Spleen (tissue), 11 donors: ENCODE data around the gene REC114. TPM values are rescaled to one million over a fixed set of nuclear protein-coding genes. Genes with fewer than 3 reads are reported as not detected.

ENCODE experiments used
- DNase-seq: peaks from one replicate; pipeline ENCODE4 v3.0.0-alpha.2; 2020
- H3K27ac ChIP-seq, 8 donors: fragments of 200-600 bp; sonication (generic) in 7 of 8; 1 replicate in 4 of 8; 2 replicates in 4 of 8; pipeline versions ENCODE4 v1.5.0 to v1.8.0; 2016 to 2021; ENCODE audit warnings: inconsistent platforms in 4 of 8, mild to moderate bottlenecking in 4 of 8, moderate library complexity in 1 of 8
- H3K27me3 ChIP-seq, 7 donors: fragments of 200-600 bp; sonication (generic) in 6 of 7; replicated peaks in 1 of 7; 1 replicate in 4 of 7; 2 replicates in 3 of 7; pipeline versions ENCODE4 v1.5.0 to v1.8.0; 2016 to 2021; ENCODE audit warnings: inconsistent platforms in 3 of 7, mild to moderate bottlenecking in 1 of 7
- H3K36me3 ChIP-seq, 6 donors: fragments of 200-600 bp; sonication (generic) in 5 of 6; 1 replicate in 4 of 6; 2 replicates in 2 of 6; pipeline versions ENCODE4 v1.5.0 to v1.8.0; 2016 to 2021; ENCODE audit warnings: inconsistent platforms in 2 of 6
- H3K4me1 ChIP-seq, 6 donors: fragments of 200-600 bp; sonication (generic) in 5 of 6; 1 replicate in 3 of 6; 2 replicates in 3 of 6; pipeline versions ENCODE4 v1.5.0 to v1.8.0; 2016 to 2021; ENCODE audit warnings: inconsistent platforms in 3 of 6
- H3K4me3 ChIP-seq, 8 donors: fragments of 200-600 bp; sonication (generic) in 7 of 8; 1 replicate in 4 of 8; 2 replicates in 4 of 8; pipeline versions ENCODE4 v1.5.0 to v1.8.0; 2016 to 2021; ENCODE audit warnings: inconsistent platforms in 4 of 8, mild to moderate bottlenecking in 4 of 8, moderate library complexity in 2 of 8
- H3K9me3 ChIP-seq, 8 donors: fragments of 200-600 bp; sonication (generic) in 7 of 8; 1 replicate in 4 of 8; 2 replicates in 4 of 8; pipeline versions ENCODE4 v1.5.0 to v1.8.0; 2016 to 2021; ENCODE audit warnings: inconsistent platforms in 4 of 8
- POLR2A ChIP-seq, 3 donors: fragments of 450-650 bp; IDR thresholded peaks; one replicate each; pipeline ENCODE4 v1.5.1; 2017; ENCODE audit warnings: antibody characterized with exemption in 3 of 3, mild to moderate bottlenecking in 1 of 3
- POLR2AphosphoS5 ChIP-seq, 3 donors: sonication (generic); formaldehyde crosslinking; IDR thresholded peaks; one replicate each; pipeline ENCODE4 v1.5.1; 2017; ENCODE audit warnings: antibody characterized with exemption in 3 of 3
- WGBS, 5 donors: extraction: QIAGEN DNeasy Blood & Tissue Kit in 3 of 5; methylation state at CpG; one replicate each; pipeline versions ENCODE4 v1.1.5 to v1.1.7; 2013 to 2018; 5-methylcytosine and 5-hydroxymethylcytosine counted together
- intact Hi-C: fragments of 100-400 bp; cut with DNase I; formaldehyde crosslinking; loops from one replicate; pipeline ENCODE4 v1.15.0; 2023; ENCODE audit warnings: low total_unique reads
- polyA plus RNA-seq, 3 donors: library from polyadenylated mRNA; stranded (reverse); fragments of 200-250 nt; gene quantifications; one replicate each; pipeline ENCODE4 v1.2.1, GENCODE V29; 2013
- total RNA-seq, 7 donors: library from RNA; depleted of rRNA in 3 of 7; stranded (reverse); fragments of >200 nt in 3 of 7; fragmentation: NEBNext Ultra II Directional in 4 of 7; extraction: Animal tissue kit (Norgen Biotek cat#: 25700) in 4 of 7; gene quantifications; one replicate each; pipeline versions ENCODE4 v1.1.0 to v1.2.1, GENCODE V29; 2016 to 2021
- TF ChIP-seq, protein P1 (sequence below), 11 experiments: fragments of 200-600 bp in 7 of 11; fragments of 450-650 bp in 4 of 11; sonication (generic) in 4 of 11; IDR thresholded peaks in 8 of 11; conservative IDR thresholded peaks in 3 of 11; 1 replicate in 7 of 11; 2 replicates in 4 of 11; pipeline versions ENCODE4 v1.4.0 to v1.8.0; 2016 to 2021; ENCODE audit warnings: antibody characterized with exemption in 11 of 11, inconsistent platforms in 4 of 11, mild to moderate bottlenecking in 1 of 11
- donor health status: healthy with polysubstance abuse.
- donor health status: DM: no; HTN: no; CAD: no; lungs with moderate emphysema.
- donor health status: DM: no; HTN: no; CAD: no.
- donor health status: Bipolar disorder and iron deficiency.
- donor health status: healthy.
- donor health status: DM: no; HTN: no; CAD: no.
- donor health status: DM: yes; HTN: yes; CAD: no.

Gene REC114
- total and polyA plus RNA-seq, 10 donors: not detected

DNA sequence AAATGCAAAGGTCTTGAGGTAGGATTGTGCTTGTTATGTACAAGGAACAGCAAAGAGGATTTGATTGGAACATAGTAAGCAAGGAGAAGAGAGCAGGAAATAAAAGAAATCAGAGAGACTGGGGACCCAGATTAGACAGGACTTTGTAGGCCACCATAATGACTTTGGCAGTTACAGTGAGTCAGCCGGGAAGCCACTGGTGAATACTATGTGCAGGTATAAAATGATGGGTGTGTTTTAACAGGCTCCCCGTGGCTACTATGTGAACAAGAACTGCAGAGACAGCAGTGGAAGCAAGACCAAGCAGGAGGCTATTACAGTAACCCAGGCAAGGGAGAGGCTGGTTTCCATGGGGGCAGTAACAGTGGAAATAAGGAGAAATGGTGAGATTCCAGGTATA lies 135.1 kb downstream of the REC114 start:
- no peak overlapping the region for H3K27ac ChIP-seq
- intact Hi-C loops: no loop called here
- 89 to 95% (median 92%) methylated on average over 2 of the region's 2 CpGs for WGBS, 5 donors
- H3K36me3 ChIP-seq: peaks cover 0 to 97% (median 42%) of the 10 kb centered on the region in 6 donors
- TF ChIP-seq, protein P1, sequence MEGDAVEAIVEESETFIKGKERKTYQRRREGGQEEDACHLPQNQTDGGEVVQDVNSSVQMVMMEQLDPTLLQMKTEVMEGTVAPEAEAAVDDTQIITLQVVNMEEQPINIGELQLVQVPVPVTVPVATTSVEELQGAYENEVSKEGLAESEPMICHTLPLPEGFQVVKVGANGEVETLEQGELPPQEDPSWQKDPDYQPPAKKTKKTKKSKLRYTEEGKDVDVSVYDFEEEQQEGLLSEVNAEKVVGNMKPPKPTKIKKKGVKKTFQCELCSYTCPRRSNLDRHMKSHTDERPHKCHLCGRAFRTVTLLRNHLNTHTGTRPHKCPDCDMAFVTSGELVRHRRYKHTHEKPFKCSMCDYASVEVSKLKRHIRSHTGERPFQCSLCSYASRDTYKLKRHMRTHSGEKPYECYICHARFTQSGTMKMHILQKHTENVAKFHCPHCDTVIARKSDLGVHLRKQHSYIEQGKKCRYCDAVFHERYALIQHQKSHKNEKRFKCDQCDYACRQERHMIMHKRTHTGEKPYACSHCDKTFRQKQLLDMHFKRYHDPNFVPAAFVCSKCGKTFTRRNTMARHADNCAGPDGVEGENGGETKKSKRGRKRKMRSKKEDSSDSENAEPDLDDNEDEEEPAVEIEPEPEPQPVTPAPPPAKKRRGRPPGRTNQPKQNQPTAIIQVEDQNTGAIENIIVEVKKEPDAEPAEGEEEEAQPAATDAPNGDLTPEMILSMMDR (IDR thresholded peaks at IDR 0.05 in 8 of 11, conservative IDR thresholded peaks at IDR 0.05 in 3 of 11): no peak
- TF ChIP-seq POLR2A (IDR thresholded peaks at IDR 0.05) (no peak), POLR2AphosphoS5 (IDR thresholded peaks at IDR 0.05) (no peak)
- no peaks in the 10 kb centered on the region for H3K27me3 ChIP-seq
- H3K4me1 ChIP-seq: peaks cover 0 to 12% (median 3%) of the 10 kb centered on the region in 6 donors
- H3K4me3 ChIP-seq: no peak overlapping the region
- DNase-seq: no peak
- no peaks in the 10 kb centered on the region for H3K9me3 ChIP-seq

DNA sequence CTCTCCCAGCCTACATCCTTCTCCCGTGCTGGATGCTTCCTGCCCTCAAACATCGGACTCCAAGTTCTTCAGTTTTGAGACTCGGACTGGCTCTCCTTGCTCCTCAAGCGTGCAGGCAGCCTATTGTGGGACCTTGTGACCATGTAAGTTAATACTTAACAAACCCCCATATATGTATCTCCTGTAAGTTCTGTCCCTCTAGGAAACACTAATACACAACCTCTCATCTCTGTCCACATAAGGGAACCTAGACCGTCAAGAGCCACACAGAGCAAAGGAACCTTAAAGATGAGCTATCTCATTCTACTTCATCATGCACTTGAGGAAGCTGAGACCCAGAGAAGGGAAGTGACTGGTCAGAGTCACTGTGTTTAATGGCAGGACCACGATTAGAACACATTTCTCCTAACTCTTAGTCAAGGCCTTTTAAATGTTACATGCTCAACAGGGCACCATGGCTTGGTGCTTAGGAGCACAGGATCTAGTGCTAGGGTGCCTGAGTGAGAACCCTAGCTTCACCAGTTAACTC lies 140.0 kb downstream of the REC114 start:
- DNase-seq: no peak
- Histone ChIP-seq H3K27me3 (no peaks in the 10 kb centered on the region), H3K9me3 (no peaks in the 10 kb centered on the region), H3K27ac (peak overlapping the region in 2 of 8 donors; percentile 1 to 2), H3K4me1 (peaks cover 0 to 27% (median 4%) of the 10 kb centered on the region in 6 donors), H3K4me3 (no peak overlapping the region), H3K36me3 (peaks cover 0 to 98% (median 59%) of the 10 kb centered on the region in 6 donors)
- TF ChIP-seq, protein P1 (IDR thresholded peaks at IDR 0.05 in 8 of 11, conservative IDR thresholded peaks at IDR 0.05 in 3 of 11): no peak
- no peak for TF ChIP-seq POLR2AphosphoS5 (IDR thresholded peaks at IDR 0.05)
- no peak for TF ChIP-seq POLR2A (IDR thresholded peaks at IDR 0.05)
- intact Hi-C loops: no loop called here
- 71 to 90% (median 85%) methylated on average over 6 of the region's 6 CpGs for WGBS, 5 donors

DNA sequence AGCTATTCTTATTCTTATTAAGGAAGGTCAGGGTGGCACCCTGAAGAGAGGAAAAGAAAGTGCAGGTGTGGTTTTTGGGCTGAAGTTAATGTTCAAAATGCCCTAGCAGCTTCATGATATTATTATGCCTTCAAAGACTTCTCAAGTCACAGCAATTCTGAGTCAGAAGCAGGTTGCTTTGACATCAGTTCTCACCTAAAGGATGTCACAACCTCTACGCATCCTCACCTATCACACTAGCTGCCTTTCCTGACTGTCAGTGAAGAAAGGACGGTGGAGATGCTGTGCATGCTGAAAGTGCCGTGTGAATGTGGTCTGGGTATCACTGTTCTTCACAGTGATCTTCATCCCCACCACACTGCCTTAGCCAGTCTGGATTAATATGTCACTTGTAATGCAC lies 140.6 kb downstream of the REC114 start:
- peak overlapping the region in 1 of 8 donors; percentile 2 for H3K27ac ChIP-seq
- peaks cover 0 to 27% (median 4%) of the 10 kb centered on the region in 6 donors for H3K4me1 ChIP-seq
- no peak for TF ChIP-seq POLR2A (IDR thresholded peaks at IDR 0.05)
- TF ChIP-seq, protein P1 (IDR thresholded peaks at IDR 0.05 in 8 of 11, conservative IDR thresholded peaks at IDR 0.05 in 3 of 11): no peak
- peak in 1 of 3 donors; percentile 4 for TF ChIP-seq POLR2AphosphoS5 (IDR thresholded peaks at IDR 0.05)
- peaks cover 0 to 98% (median 61%) of the 10 kb centered on the region in 6 donors for H3K36me3 ChIP-seq
- H3K9me3 ChIP-seq: no peaks in the 10 kb centered on the region
- no peak overlapping the region for H3K4me3 ChIP-seq
- WGBS, 5 donors: 85 to 89% (median 88%) methylated on average over 3 of the region's 3 CpGs
- DNase-seq: no peak
- intact Hi-C loops: no loop called here
- H3K27me3 ChIP-seq: no peaks in the 10 kb centered on the region

DNA sequence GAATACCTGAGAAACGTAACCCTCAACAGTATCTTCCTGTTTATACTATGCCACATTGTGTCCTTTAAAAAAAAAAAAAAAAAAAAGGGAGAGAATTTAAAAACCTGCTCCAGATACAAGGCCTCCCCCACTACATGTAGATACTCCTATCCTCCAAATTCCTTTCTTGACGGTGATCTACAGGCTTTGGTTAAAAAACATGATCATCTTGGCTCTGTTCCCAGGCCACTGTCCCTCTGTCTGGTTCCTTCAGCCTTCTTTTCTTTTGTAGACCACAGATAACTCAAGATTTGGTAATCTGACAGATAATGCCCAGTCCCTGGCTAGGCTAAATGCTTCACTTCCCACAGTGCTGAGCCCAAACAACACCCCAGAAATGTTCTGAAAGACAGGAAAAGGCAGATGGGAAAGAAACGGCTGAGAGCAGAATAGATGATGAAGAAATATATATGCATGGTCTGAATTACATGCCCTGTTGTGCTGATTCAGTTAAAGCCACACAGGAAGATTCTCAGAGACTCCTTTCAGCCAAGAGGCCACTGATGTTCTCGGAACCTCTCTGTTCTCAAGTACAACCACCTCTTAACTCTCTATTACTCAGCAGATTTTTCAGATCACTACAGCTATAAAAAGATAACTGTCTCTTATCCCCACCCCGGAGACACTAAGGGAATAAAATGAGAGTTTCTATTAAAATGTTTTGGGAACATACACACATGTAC lies 141.9 kb downstream of the REC114 start:
- no peak for DNase-seq
- TF ChIP-seq POLR2A (IDR thresholded peaks at IDR 0.05) (no peak), POLR2AphosphoS5 (IDR thresholded peaks at IDR 0.05) (no peak)
- TF ChIP-seq, protein P1 (IDR thresholded peaks at IDR 0.05 in 8 of 11, conservative IDR thresholded peaks at IDR 0.05 in 3 of 11): no peak
- Histone ChIP-seq H3K27me3 (no peaks in the 10 kb centered on the region), H3K4me3 (no peak overlapping the region), H3K27ac (no peak overlapping the region), H3K9me3 (no peaks in the 10 kb centered on the region), H3K4me1 (peaks cover 0 to 27% (median 4%) of the 10 kb centered on the region in 6 donors), H3K36me3 (peaks cover 0 to 98% (median 69%) of the 10 kb centered on the region in 6 donors)
- WGBS, 5 donors: 47 to 80% (median 63%) methylated on average over 5 of the region's 5 CpGs
- intact Hi-C loops: no loop called here
